Neural progenitor cell (in vitro differentiated cells): ENCODE data around the gene RAET1L.

Source experiments
- EZH2phosphoT487 ChIP-seq: fragments of 200-600 bp; sonication (generic); IDR thresholded peaks from 2 replicates; pipeline ENCODE4 v1.6.1; 2017; ENCODE audit warnings: antibody characterized with exemption
- TF ChIP-seq, protein P1 (sequence below): fragments of 200-600 bp; sonication (generic); IDR thresholded peaks from 2 replicates; pipeline ENCODE4 v1.5.1; 2017; ENCODE audit warnings: antibody characterized with exemption, mild to moderate bottlenecking

DNA sequence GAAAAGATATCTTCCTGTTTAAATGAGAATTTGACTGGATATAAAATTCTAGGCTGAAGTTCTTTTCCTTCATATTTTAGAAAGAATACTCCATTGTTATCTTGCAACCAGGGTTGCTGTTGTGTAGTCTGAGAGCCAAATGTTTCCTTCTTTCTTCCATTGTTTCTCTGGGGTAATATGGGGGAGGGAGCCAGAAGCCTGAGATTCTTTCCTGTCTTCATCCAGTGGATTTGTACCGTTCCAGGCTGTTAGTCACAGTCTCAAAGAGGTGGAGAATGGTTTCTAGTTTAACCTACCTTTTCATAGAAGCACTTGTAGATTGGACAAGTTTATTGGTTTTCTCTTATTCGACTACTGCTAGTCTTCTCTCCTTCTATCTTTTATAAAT is 49.7 kb upstream of the RAET1L start:
- TF ChIP-seq, protein P1, sequence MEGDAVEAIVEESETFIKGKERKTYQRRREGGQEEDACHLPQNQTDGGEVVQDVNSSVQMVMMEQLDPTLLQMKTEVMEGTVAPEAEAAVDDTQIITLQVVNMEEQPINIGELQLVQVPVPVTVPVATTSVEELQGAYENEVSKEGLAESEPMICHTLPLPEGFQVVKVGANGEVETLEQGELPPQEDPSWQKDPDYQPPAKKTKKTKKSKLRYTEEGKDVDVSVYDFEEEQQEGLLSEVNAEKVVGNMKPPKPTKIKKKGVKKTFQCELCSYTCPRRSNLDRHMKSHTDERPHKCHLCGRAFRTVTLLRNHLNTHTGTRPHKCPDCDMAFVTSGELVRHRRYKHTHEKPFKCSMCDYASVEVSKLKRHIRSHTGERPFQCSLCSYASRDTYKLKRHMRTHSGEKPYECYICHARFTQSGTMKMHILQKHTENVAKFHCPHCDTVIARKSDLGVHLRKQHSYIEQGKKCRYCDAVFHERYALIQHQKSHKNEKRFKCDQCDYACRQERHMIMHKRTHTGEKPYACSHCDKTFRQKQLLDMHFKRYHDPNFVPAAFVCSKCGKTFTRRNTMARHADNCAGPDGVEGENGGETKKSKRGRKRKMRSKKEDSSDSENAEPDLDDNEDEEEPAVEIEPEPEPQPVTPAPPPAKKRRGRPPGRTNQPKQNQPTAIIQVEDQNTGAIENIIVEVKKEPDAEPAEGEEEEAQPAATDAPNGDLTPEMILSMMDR: no peak
- no peak for TF ChIP-seq EZH2phosphoT487
